Measurements from ENCODE around the gene CORO6. TPM values are rescaled to one million over a fixed set of nuclear protein-coding genes. Genes with fewer than 3 reads are reported as not detected.

The CORO6 gene
- total and polyA plus RNA-seq, 4 experiments from 2014 or later = 1.6 to 2.2 TPM; not detected in 2

- H3K36me3 Mint-ChIP-seq = peaks cover 2 to 16% of the 10 kb centered on the region in 2 donors
Observed at GRCh38 chr17:29625037-29625750, 2.5 kb upstream of the CORO6 start.

GRCh38 chr17:29624586-29624985, 1.9 kb upstream of the CORO6 start:
- Histone ChIP-seq H3K36me3 (ENCODE audit: insufficient read depth, low read length) (no peaks in the 10 kb centered on the region), H3K27ac (ENCODE audit: low read depth, low read length) (no peak overlapping the region), H3K27me3 (ENCODE audit: insufficient read depth, low read length) (no peaks in the 10 kb centered on the region), H3K4me3 (ENCODE audit: low read length in 2 of 2) (no peak overlapping the region), H3K4me1 (ENCODE audit: insufficient read depth, low read length) (peaks cover 26% of the 10 kb centered on the region), H3K9me3 (ENCODE audit: control insufficient read depth in 1 of 2, low read length in 2 of 2) (no peaks in the 10 kb centered on the region)
- ChIA-PET CTCF (ENCODE audit: partially characterized antibody) (interaction anchor here (0.6 to 22.5 kb wide), 8 partner anchors 7 to 307 kb away, joined by 3 to 523 read pairs (median 5); partner anchors contain the start of genes ABHD15 and TP53I13), POLR2A (ENCODE audit: partially characterized antibody) (interaction anchor here (0.9 to 1.9 kb wide), 7 partner anchors 9 to 307 kb away, joined by 3 to 6 read pairs (median 4); partner anchors contain the start of gene ABHD15)
- Mint-ChIP-seq H3K27me3 (no peaks in the 10 kb centered on the region), H3K27ac (peak overlapping the region in 6 of 7 donors; percentile 24 to 82 (median 36)), H3K4me3 (no peak overlapping the region), H3K4me1 (peaks cover 14 to 37% (median 28%) of the 10 kb centered on the region in 4 donors), H3K9me3 (no peaks in the 10 kb centered on the region), H3K36me3 (peaks cover 2 to 14% of the 10 kb centered on the region in 2 donors)
- no peak for DNase-seq
- intact Hi-C loops (cut with micrococcal nuclease) = no loop called here

More at GRCh38 chr17:29625037-29625750, 2.5 kb upstream of the CORO6 start:
- Mint-ChIP-seq H3K9me3 (no peaks in the 10 kb centered on the region), H3K4me1 (peaks cover 14 to 37% (median 28%) of the 10 kb centered on the region in 4 donors), H3K4me3 (no peak overlapping the region), H3K27ac (peak overlapping the region in 6 of 7 donors; percentile 25 to 75 (median 32)), H3K27me3 (no peaks in the 10 kb centered on the region)
- Histone ChIP-seq H3K4me3 (ENCODE audit: low read length in 2 of 2) (no peak overlapping the region), H3K36me3 (ENCODE audit: insufficient read depth, low read length) (peaks cover 5% of the 10 kb centered on the region), H3K9me3 (ENCODE audit: control insufficient read depth in 1 of 2, low read length in 2 of 2) (no peaks in the 10 kb centered on the region), H3K4me1 (ENCODE audit: insufficient read depth, low read length) (peaks cover 26% of the 10 kb centered on the region), H3K27ac (ENCODE audit: low read depth, low read length) (no peak overlapping the region), H3K27me3 (ENCODE audit: insufficient read depth, low read length) (no peaks in the 10 kb centered on the region)
- no peak for DNase-seq
- ChIA-PET CTCF (ENCODE audit: partially characterized antibody) (interaction anchor here (0.6 to 22.5 kb wide), 9 partner anchors 8 to 307 kb away, joined by 3 to 523 read pairs (median 3); partner anchors contain the start of genes ABHD15 and TP53I13), POLR2A (ENCODE audit: partially characterized antibody) (interaction anchor here (0.5 to 1.6 kb wide), 8 partner anchors 8 to 136 kb away, joined by 3 to 6 read pairs (median 4); partner anchors contain the start of gene ABHD15)
- intact Hi-C loops (cut with micrococcal nuclease) = no loop called here

GRCh38 chr17:29623283-29623647, 553 bp upstream of the CORO6 start:
- intact Hi-C loops (cut with micrococcal nuclease) = no loop called here
- Mint-ChIP-seq H3K9me3 (no peaks in the 10 kb centered on the region), H3K4me3 (peak overlapping the region in 7 of 8 donors; percentile 72 to 85 (median 80)), H3K27me3 (no peaks in the 10 kb centered on the region), H3K27ac (peak overlapping the region in 6 of 7 donors; percentile 52 to 87 (median 76)), H3K36me3 (peaks cover 0 to 5% of the 10 kb centered on the region in 2 donors), H3K4me1 (peaks cover 10 to 36% (median 22%) of the 10 kb centered on the region in 4 donors)
- Histone ChIP-seq H3K4me3 (ENCODE audit: low read length in 2 of 2) (peak overlapping the region in 1 of 2 donors; percentile 57), H3K9me3 (ENCODE audit: control insufficient read depth in 1 of 2, low read length in 2 of 2) (no peaks in the 10 kb centered on the region), H3K27me3 (ENCODE audit: insufficient read depth, low read length) (no peaks in the 10 kb centered on the region), H3K36me3 (ENCODE audit: insufficient read depth, low read length) (no peaks in the 10 kb centered on the region), H3K27ac (ENCODE audit: low read depth, low read length) (no peak overlapping the region), H3K4me1 (ENCODE audit: insufficient read depth, low read length) (peaks cover 31% of the 10 kb centered on the region)
- ChIA-PET CTCF (ENCODE audit: partially characterized antibody) (interaction anchor here (0.8 to 22.5 kb wide), 4 partner anchors 31 to 172 kb away, joined by 3 to 523 read pairs (median 9); partner anchors contain the start of genes ABHD15 and TP53I13), POLR2A (ENCODE audit: partially characterized antibody) (interaction anchor here (1.3 to 1.9 kb wide), 3 partner anchors 138 to 308 kb away, joined by 3 to 7 read pairs (median 4); no protein-coding TSS in a partner anchor)
- no peak for DNase-seq

GRCh38 chr17:29621751-29622194, 939 bp downstream of the CORO6 start:
- H3K36me3 ChIP-seq (ENCODE audit: insufficient read depth, low read length) = no peaks in the 10 kb centered on the region
- H3K4me1 ChIP-seq (ENCODE audit: insufficient read depth, low read length) = peaks cover 45% of the 10 kb centered on the region
- H3K36me3 Mint-ChIP-seq = no peaks in the 10 kb centered on the region
- H3K4me3 ChIP-seq (ENCODE audit: low read length in 2 of 2) = peak overlapping the region in 1 of 2 donors; percentile 57
- H3K9me3 Mint-ChIP-seq = no peaks in the 10 kb centered on the region
- DNase-seq = no peak
- intact Hi-C loops (cut with micrococcal nuclease) = no loop called here
- H3K27ac Mint-ChIP-seq = peak overlapping the region in 1 of 7 donors; percentile 42
- H3K4me3 Mint-ChIP-seq = peak overlapping the region; percentile 70 to 82 (median 77)
- H3K27me3 ChIP-seq (ENCODE audit: insufficient read depth, low read length) = no peaks in the 10 kb centered on the region
- no peaks in the 10 kb centered on the region for H3K9me3 ChIP-seq (ENCODE audit: control insufficient read depth in 1 of 2, low read length in 2 of 2)
- ChIA-PET POLR2A (ENCODE audit: partially characterized antibody) (interaction anchor here (1.0 to 1.7 kb wide), 4 partner anchors 30 to 139 kb away, joined by 3 to 7 read pairs (median 5); partner anchors contain the start of genes ABHD15 and ANKRD13B), CTCF (ENCODE audit: partially characterized antibody) (interaction anchor here (0.9 to 22.5 kb wide), 3 partner anchors 28 to 156 kb away, joined by 3 to 523 read pairs (median 81); partner anchors contain the start of genes ABHD15 and TP53I13)
- H3K27ac ChIP-seq (ENCODE audit: low read depth, low read length) = no peak overlapping the region
- H3K4me1 Mint-ChIP-seq = peaks cover 14 to 44% (median 26%) of the 10 kb centered on the region in 4 donors
- H3K27me3 Mint-ChIP-seq = no peaks in the 10 kb centered on the region

DNA sequence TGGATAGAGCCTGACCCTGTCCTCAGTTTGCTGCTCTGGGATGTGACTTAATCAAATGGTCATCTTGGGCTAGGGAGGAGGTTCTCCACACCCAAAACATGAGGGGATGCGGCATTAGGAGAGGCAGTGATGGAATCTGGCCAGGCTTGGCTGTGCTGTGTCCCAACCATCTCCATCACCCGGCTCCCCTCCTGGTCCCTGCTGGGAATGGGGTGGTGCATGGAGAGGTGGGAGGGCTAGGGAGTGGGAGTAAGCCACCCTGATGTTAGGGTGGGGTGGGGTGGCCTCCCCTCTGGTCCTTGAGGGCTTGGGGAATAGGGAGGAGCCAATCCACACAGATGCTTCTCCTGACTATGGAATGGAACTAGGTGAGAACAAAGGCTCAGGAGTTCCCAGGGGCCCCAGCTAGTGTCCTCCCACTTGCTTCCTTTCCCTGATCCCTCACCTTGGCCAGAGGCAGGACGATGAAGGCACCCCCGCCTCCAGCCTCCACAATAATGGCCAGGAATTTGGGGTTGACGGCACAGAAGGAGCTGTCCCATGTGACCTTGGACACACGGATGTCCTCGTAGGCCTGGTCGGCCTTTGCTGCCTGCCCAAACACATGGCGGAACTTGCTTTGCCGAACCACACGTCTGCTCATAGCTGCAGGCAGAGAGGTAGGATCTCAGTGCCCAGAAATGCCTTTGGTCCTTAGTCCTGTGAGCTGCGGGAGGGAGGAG, 1.8 kb downstream of the CORO6 start:
- ChIA-PET CTCF (ENCODE audit: partially characterized antibody) (interaction anchor here (0.9 to 22.5 kb wide), 3 partner anchors 27 to 157 kb away, joined by 3 to 523 read pairs (median 81); partner anchors contain the start of genes ABHD15 and TP53I13), POLR2A (ENCODE audit: partially characterized antibody) (interaction anchor here (1.0 to 1.7 kb wide), 4 partner anchors 29 to 153 kb away, joined by 3 to 5 read pairs (median 4); partner anchors contain the start of genes ABHD15 and ANKRD13B)
- no peaks in the 10 kb centered on the region for H3K9me3 Mint-ChIP-seq
- intact Hi-C loops (cut with micrococcal nuclease) = no loop called here
- no peaks in the 10 kb centered on the region for H3K9me3 ChIP-seq (ENCODE audit: control insufficient read depth in 1 of 2, low read length in 2 of 2)
- DNase-seq = no peak
- no peak overlapping the region for H3K27ac ChIP-seq (ENCODE audit: low read depth, low read length)
- no peaks in the 10 kb centered on the region for H3K36me3 ChIP-seq (ENCODE audit: insufficient read depth, low read length)
- no peaks in the 10 kb centered on the region for H3K27me3 ChIP-seq (ENCODE audit: insufficient read depth, low read length)
- H3K4me3 Mint-ChIP-seq = peak overlapping the region in 6 of 8 donors; percentile 2 to 58 (median 44)
- H3K4me1 Mint-ChIP-seq = peaks cover 19 to 52% (median 32%) of the 10 kb centered on the region in 4 donors
- no peak overlapping the region for H3K27ac Mint-ChIP-seq
- peaks cover 53% of the 10 kb centered on the region for H3K4me1 ChIP-seq (ENCODE audit: insufficient read depth, low read length)
- H3K27me3 Mint-ChIP-seq = no peaks in the 10 kb centered on the region
- no peak overlapping the region for H3K4me3 ChIP-seq (ENCODE audit: low read length in 2 of 2)
- H3K36me3 Mint-ChIP-seq = no peaks in the 10 kb centered on the region

- Mint-ChIP-seq H3K27ac (no peak overlapping the region), H3K27me3 (no peaks in the 10 kb centered on the region), H3K9me3 (no peaks in the 10 kb centered on the region), H3K4me1 (peaks cover 19 to 59% (median 37%) of the 10 kb centered on the region in 4 donors), H3K4me3 (peak overlapping the region in 2 of 8 donors; percentile 17 to 54), H3K36me3 (no peaks in the 10 kb centered on the region)
- Histone ChIP-seq H3K4me1 (ENCODE audit: insufficient read depth, low read length) (peaks cover 60% of the 10 kb centered on the region), H3K36me3 (ENCODE audit: insufficient read depth, low read length) (no peaks in the 10 kb centered on the region), H3K27me3 (ENCODE audit: insufficient read depth, low read length) (no peaks in the 10 kb centered on the region), H3K4me3 (ENCODE audit: low read length in 2 of 2) (no peak overlapping the region), H3K9me3 (ENCODE audit: control insufficient read depth in 1 of 2, low read length in 2 of 2) (no peaks in the 10 kb centered on the region), H3K27ac (ENCODE audit: low read depth, low read length) (no peak overlapping the region)
- intact Hi-C loops (cut with micrococcal nuclease) = no loop called here
- DNase-seq = no peak
- ChIA-PET CTCF (ENCODE audit: partially characterized antibody) (interaction anchor here (5.4 to 22.5 kb wide), 2 partner anchors 45 to 158 kb away, joined by 81 to 523 read pairs; partner anchors contain the start of genes ABHD15 and TP53I13), POLR2A (ENCODE audit: partially characterized antibody) (interaction anchor here (1.2 kb wide), 1 partner anchor 154 kb away, joined by 3 read pairs; no protein-coding TSS in a partner anchor)
Observed at GRCh38 chr17:29620271-29620670, 2.4 kb downstream of the CORO6 start.

Data from CD4-positive, alpha-beta memory T cell (primary cell).